Neural progenitor cell (in vitro differentiated cells): ENCODE measurements around the gene AP2A2.

ENCODE experiments used
- EZH2 ChIP-seq: fragments of 200-600 bp; sonication (generic); IDR thresholded peaks from 2 replicates; pipeline ENCODE4 v1.6.1; 2017; ENCODE audit warnings: antibody characterized with exemption, mild to moderate bottlenecking, moderate library complexity
- EZH2phosphoT487 ChIP-seq: fragments of 200-600 bp; sonication (generic); IDR thresholded peaks from 2 replicates; pipeline ENCODE4 v1.6.1; 2017; ENCODE audit warnings: antibody characterized with exemption

DNA sequence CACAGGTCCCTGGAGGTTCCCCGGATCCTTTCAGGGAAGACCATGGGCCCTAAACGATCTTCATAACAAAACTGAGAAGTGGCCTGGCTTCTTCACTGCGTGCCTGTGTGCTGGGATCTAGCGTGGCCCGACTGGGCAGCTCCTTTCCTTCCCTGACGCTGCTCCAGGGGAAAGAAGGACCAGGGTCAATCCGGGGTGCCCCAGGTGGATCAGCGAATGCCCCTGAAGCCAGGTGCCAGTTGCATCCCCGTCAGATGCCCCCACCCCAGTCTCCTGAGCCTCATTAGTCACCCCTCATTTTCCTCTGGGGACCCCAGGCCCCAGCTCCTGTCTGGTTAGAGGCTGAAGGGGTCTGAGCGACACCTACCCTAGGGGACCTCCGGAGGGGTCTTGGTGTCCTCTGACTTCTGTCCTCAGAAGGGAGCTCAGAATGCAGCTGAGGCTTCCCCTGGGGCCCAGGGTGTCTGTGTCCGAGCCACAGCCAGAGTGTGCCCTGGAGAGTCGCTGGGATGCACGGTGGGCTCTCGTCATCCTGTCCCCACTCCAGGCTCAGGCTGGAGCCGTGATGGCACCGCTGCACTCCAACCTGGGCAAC is 129.5 kb downstream of the AP2A2 start:
- no peak for TF ChIP-seq EZH2
- no peak for TF ChIP-seq EZH2phosphoT487
